Measurements from ENCODE around the gene OR5K3. TPM values are rescaled to one million over a fixed set of nuclear protein-coding genes. Genes with fewer than 3 reads are reported as not detected.

OR5K3 gene
- total and polyA plus RNA-seq, 2 donors (not counting 3 experiments of a cell fraction or from before 2014, with no cell fraction given), result not detected

DNA sequence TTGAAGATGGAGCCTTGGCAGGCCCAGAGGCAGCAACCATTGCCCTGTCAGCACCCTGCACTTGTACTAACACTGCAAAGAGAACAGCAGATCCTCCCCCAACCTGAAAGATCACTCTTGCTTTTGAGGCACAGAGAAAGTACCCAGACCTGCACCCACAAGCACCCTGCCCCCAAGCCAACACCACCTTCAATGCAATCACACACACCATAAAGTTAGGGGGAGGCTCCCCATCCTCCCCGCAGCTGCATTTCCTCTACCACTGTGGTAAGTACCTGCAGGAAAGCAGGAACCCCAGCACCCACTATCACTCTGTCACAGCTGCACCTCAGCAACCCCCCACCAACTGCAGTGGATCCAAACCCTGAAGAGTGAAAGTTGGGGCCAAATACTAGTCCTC lies 12.0 kb downstream of the OR5K3 start:
- H3K9me3 ChIP-seq (replicated peaks; ENCODE audit: control insufficient read depth, insufficient read depth, low read length), result no peaks in the 10 kb centered on the region
- POLR2A ChIA-PET, result no interaction called here
- CTCF ChIA-PET, result no interaction called here
- no peak overlapping the region for H3K4me2 ChIP-seq (ENCODE audit: insufficient read depth, low read length)
- no peak overlapping the region for H3K9ac ChIP-seq (replicated peaks; ENCODE audit: extremely low read depth, insufficient read depth, low read length)
- DNase-seq (ENCODE audit: low read depth, low spot score) (no peak), FAIRE-seq (no peak)
- H3K9me1 ChIP-seq (replicated peaks; ENCODE audit: control insufficient read depth, extremely low read depth, insufficient read depth, low read length), result no peaks in the 10 kb centered on the region
- H3K4me3 ChIP-seq (replicated peaks in 1 of 3; ENCODE audit: insufficient read depth in 1 of 3, low read depth in 1 of 3, low read length in 3 of 3), result no peak overlapping the region
- H3K27ac ChIP-seq (ENCODE audit: insufficient read depth, low read depth, low read length), result no peak overlapping the region
- no peaks in the 10 kb centered on the region for H4K20me1 ChIP-seq (replicated peaks; ENCODE audit: control insufficient read depth, extremely low read depth, insufficient read depth, low read length)
- no peaks in the 10 kb centered on the region for H3K4me1 ChIP-seq (ENCODE audit: control insufficient read depth, extremely low read depth, insufficient read depth, low read length)
- intact Hi-C loops (cut with micrococcal nuclease) (no loop called here), dilution Hi-C loops (cut with MboI; ENCODE audit: extremely low pct_ligation_motif_present, low sequenced_read_pairs) (no loop called here)
- H3K27me3 ChIP-seq (ENCODE audit: control insufficient read depth in 2 of 2, insufficient read depth in 2 of 2, low read length in 2 of 2), result no peaks in the 10 kb centered on the region
- no peak overlapping the region for H2AFZ ChIP-seq (ENCODE audit: low read depth, low read length)
- no TSS peak for BruUV-seq (replicated peaks)
- H3K79me2 ChIP-seq (ENCODE audit: control insufficient read depth, insufficient read depth, low read length), result no peaks in the 10 kb centered on the region
- H3K36me3 ChIP-seq (ENCODE audit: control insufficient read depth in 2 of 2, extremely low read depth in 1 of 2, insufficient read depth in 2 of 2, low read length in 2 of 2), result no peaks in the 10 kb centered on the region
- TF ChIP-seq POLR2A (IDR thresholded peaks at IDR 0.05; ENCODE audit: low read depth, low read length) (no peak), POLR2AphosphoS5 (IDR thresholded peaks at IDR 0.05; ENCODE audit: insufficient read depth, low read depth, low read length) (no peak)
- TF ChIP-seq, protein P1, sequence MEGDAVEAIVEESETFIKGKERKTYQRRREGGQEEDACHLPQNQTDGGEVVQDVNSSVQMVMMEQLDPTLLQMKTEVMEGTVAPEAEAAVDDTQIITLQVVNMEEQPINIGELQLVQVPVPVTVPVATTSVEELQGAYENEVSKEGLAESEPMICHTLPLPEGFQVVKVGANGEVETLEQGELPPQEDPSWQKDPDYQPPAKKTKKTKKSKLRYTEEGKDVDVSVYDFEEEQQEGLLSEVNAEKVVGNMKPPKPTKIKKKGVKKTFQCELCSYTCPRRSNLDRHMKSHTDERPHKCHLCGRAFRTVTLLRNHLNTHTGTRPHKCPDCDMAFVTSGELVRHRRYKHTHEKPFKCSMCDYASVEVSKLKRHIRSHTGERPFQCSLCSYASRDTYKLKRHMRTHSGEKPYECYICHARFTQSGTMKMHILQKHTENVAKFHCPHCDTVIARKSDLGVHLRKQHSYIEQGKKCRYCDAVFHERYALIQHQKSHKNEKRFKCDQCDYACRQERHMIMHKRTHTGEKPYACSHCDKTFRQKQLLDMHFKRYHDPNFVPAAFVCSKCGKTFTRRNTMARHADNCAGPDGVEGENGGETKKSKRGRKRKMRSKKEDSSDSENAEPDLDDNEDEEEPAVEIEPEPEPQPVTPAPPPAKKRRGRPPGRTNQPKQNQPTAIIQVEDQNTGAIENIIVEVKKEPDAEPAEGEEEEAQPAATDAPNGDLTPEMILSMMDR (IDR thresholded peaks at IDR 0.05; ENCODE audit: extremely low read depth in 1 of 2, insufficient read depth in 1 of 2, low read depth in 1 of 2, low read length in 2 of 2), result no peak
- TF ChIP-seq, protein P2, sequence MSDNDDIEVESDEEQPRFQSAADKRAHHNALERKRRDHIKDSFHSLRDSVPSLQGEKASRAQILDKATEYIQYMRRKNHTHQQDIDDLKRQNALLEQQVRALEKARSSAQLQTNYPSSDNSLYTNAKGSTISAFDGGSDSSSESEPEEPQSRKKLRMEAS (IDR thresholded peaks at IDR 0.05; ENCODE audit: insufficient read depth, insufficient read length), result no peak

DNA sequence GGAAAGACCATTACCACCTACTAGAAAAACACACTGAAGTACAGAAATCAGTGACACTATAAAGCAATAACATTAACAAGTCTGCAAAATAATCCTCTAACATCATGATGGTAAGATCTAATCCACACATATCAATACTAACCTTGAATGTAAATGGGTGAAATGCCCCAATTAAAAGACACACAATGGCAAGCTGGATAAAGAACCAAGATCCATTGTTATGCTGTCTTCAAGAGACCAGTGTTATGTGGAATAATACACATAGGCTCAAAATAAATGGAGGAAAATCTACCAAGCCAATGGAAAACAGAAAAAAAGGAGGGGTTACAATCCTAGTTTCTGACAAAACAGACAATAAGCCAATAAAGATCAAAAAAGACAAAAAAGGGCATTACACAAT lies 13.5 kb downstream of the OR5K3 start:
- no peaks in the 10 kb centered on the region for H3K9me1 ChIP-seq (replicated peaks; ENCODE audit: control insufficient read depth, extremely low read depth, insufficient read depth, low read length)
- H3K27me3 ChIP-seq (ENCODE audit: control insufficient read depth in 2 of 2, insufficient read depth in 2 of 2, low read length in 2 of 2), result no peaks in the 10 kb centered on the region
- H3K4me2 ChIP-seq (ENCODE audit: insufficient read depth, low read length), result no peak overlapping the region
- H3K79me2 ChIP-seq (ENCODE audit: control insufficient read depth, insufficient read depth, low read length), result no peaks in the 10 kb centered on the region
- no peak for DNase-seq (ENCODE audit: low read depth, low spot score)
- H3K9me3 ChIP-seq (replicated peaks; ENCODE audit: control insufficient read depth, insufficient read depth, low read length), result no peaks in the 10 kb centered on the region
- ChIA-PET POLR2A (no interaction called here), CTCF (no interaction called here)
- no peaks in the 10 kb centered on the region for H3K4me1 ChIP-seq (ENCODE audit: control insufficient read depth, extremely low read depth, insufficient read depth, low read length)
- no peaks in the 10 kb centered on the region for H4K20me1 ChIP-seq (replicated peaks; ENCODE audit: control insufficient read depth, extremely low read depth, insufficient read depth, low read length)
- H2AFZ ChIP-seq (ENCODE audit: low read depth, low read length), result no peak overlapping the region
- FAIRE-seq, result no peak
- no TSS peak for BruUV-seq (replicated peaks)
- dilution Hi-C loops (cut with MboI; ENCODE audit: extremely low pct_ligation_motif_present, low sequenced_read_pairs), result no loop called here
- H3K4me3 ChIP-seq (replicated peaks in 1 of 3; ENCODE audit: insufficient read depth in 1 of 3, low read depth in 1 of 3, low read length in 3 of 3), result no peak overlapping the region
- TF ChIP-seq EZH2 (IDR thresholded peaks at IDR 0.05; ENCODE audit: borderline replicate concordance, low read depth, low read length, severe bottlenecking) (no peak), JUN (IDR thresholded peaks at IDR 0.05; ENCODE audit: borderline replicate concordance, insufficient read depth, insufficient read length, low read depth) (no peak)
- intact Hi-C loops (cut with micrococcal nuclease), result no loop called here
- no peaks in the 10 kb centered on the region for H3K36me3 ChIP-seq (ENCODE audit: control insufficient read depth in 2 of 2, extremely low read depth in 1 of 2, insufficient read depth in 2 of 2, low read length in 2 of 2)
- no peak overlapping the region for H3K9ac ChIP-seq (replicated peaks; ENCODE audit: extremely low read depth, insufficient read depth, low read length)
- H3K27ac ChIP-seq (ENCODE audit: insufficient read depth, low read depth, low read length), result no peak overlapping the region

Measured in endothelial cell of umbilical vein (primary cell).